ENCODE data around the gene AIPL1. TPM values are rescaled to one million over a fixed set of nuclear protein-coding genes. Genes with fewer than 3 reads are reported as not detected.

Gene AIPL1
- total and polyA plus RNA-seq, 2 of the 13 experiments (the other 11 are each of a cell fraction or from before 2014, with no cell fraction given) = not detected

DNA sequence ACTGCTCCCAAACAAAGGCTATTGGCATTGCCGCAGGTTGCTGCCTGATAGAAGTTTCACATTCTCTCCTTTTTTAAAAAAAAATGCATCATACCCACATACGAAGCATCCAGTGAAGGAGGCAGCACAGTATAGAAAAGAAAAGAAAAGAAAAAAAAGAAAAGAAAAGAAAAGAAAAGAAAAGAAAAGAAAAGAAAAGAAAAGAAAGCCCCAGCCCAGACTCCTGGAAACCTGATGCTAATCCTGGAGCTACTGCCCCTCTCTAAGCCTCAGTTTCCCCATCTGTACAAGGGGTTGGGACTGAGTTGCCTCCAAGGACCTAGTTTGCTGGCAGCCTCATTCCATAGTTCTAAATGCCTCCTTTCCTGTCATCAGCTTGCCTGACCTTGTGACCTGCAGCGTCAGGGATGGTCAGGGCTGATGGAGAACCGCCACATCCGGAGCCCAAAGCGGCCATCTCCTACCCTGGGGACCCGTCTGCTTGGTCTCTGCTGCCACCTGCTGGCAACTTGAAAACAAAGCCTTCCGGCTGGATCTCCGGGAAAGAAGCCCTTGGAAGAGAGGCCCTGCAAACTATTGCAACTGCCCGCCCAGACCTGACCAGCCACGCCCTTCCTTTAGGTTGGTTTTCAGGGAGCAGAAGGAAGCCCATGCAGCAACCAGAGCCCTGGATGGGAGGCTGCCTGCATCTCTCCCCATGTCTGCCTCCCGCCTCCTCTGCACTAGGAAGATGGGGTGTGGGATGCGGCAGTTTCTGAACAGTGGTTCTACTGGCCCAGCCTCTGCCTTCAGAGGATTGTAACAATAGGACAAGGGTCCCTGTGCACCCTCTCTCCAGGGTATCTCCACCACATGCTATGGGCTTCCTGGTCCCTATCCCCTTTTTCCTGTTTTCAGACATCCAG lies 13.0 kb downstream of the AIPL1 start:
- Histone ChIP-seq H3K4me2 (ENCODE audit: low read depth, low read length) (no peak overlapping the region), H3K9me3 (ENCODE audit: low read length) (no peaks in the 10 kb centered on the region), H3K4me3 (replicated peaks in 1 of 3; ENCODE audit: insufficient read depth in 1 of 3, low read depth in 2 of 3, low read length in 3 of 3) (no peak overlapping the region), H4K20me1 (ENCODE audit: insufficient read depth, low read length) (no peaks in the 10 kb centered on the region), H2AFZ (ENCODE audit: low read length) (no peak overlapping the region), H3K9ac (ENCODE audit: insufficient read depth, low read depth, low read length) (no peak overlapping the region), H3K4me1 (ENCODE audit: insufficient read depth, low read length) (no peaks in the 10 kb centered on the region), H3K79me2 (ENCODE audit: insufficient read depth, low read length) (no peaks in the 10 kb centered on the region), H3K27ac (ENCODE audit: extremely low read length, insufficient read depth, low read length) (no peak overlapping the region), H3K27me3 (ENCODE audit: control insufficient read depth in 1 of 2, insufficient read depth in 2 of 2, low read length in 2 of 2) (peaks cover 0 to 19% of the 10 kb centered on the region in 2 experiments; a peak in 3 of 5 replicates), H3K36me3 (replicated peaks in 1 of 2; ENCODE audit: control insufficient read depth in 1 of 2, insufficient read depth in 2 of 2, low read length in 2 of 2) (no peaks in the 10 kb centered on the region)
- WGBS (ENCODE audit: low lambda C conversion rate) = 42% methylated on average over 5 of the region's 13 CpGs
- peak; percentile 66 for DNase-seq (ENCODE audit: low spot score)
- FAIRE-seq = peak; percentile 75
- CTCF ChIA-PET (ENCODE audit: low intra/inter-chr PET ratio, low total read pairs) = interaction anchor here (1.1 to 5.6 kb wide), 4 partner anchors 14 to 1173 kb away, joined by 3 to 56 read pairs (median 7); no protein-coding TSS in a partner anchor
- ATAC-seq = peak; percentile 85
- in situ Hi-C loops (cut with HindIII; ENCODE audit: extremely low pct_ligation_motif_present, low pct_unique_long_range_greater_than_20kb) (loop anchor here (5.0 to 25.0 kb wide), 2 partner anchors 710 to 835 kb away; no protein-coding TSS in a partner anchor), intact Hi-C loops (cut with micrococcal nuclease; ENCODE audit: unreplicated experiment) (loop anchor here (1.0 to 5.0 kb wide), 3 partner anchors 715 to 835 kb away; no protein-coding TSS in a partner anchor)
- POLR2A ChIA-PET = no interaction called here
- no TSS peak for BruUV-seq (replicated peaks)
- TF ChIP-seq NFATC3 (CRISPR knock-in tag; IDR thresholded peaks at IDR 0.05) (0 out of 2 replicates have a peak, but pooled peaks have one; percentile 34), ZNF766 (CRISPR knock-in tag; IDR thresholded peaks at IDR 0.05; ENCODE audit: borderline replicate concordance) (no peak), ETV6 (CRISPR knock-in tag; conservative IDR thresholded peaks at IDR 0.05) (no peak), BHLHE40 (IDR thresholded peaks at IDR 0.05; ENCODE audit: low read length) (0 out of 2 replicates have a peak, but pooled peaks have one; percentile 6), JUND (CRISPR knock-in tag; IDR thresholded peaks at IDR 0.05) (no peak), SAP130 (CRISPR knock-in tag; IDR thresholded peaks at IDR 0.05; ENCODE audit: low read depth) (no peak), ZNF83 (CRISPR knock-in tag; IDR thresholded peaks at IDR 0.05; ENCODE audit: borderline replicate concordance) (no peak), KDM2A (CRISPR knock-in tag; IDR thresholded peaks at IDR 0.05; ENCODE audit: borderline replicate concordance, low read depth) (peak; percentile 51; the same call in 1 of the 2 replicates), NR2F6 (IDR thresholded peaks at IDR 0.05) (peak; percentile 50; the same call in 1 of the 2 replicates), NR2F6 (CRISPR knock-in tag; IDR thresholded peaks at IDR 0.05) (peak; percentile 61; the same call in 1 of the 2 replicates), SYNCRIP (IDR thresholded peaks at IDR 0.05; ENCODE audit: insufficient read depth, low read depth, low read length) (no peak), KMT2B (CRISPR knock-in tag; IDR thresholded peaks at IDR 0.05) (no peak), REPIN1 (CRISPR knock-in tag; IDR thresholded peaks at IDR 0.05; ENCODE audit: borderline replicate concordance, low read depth) (0 out of 2 replicates have a peak, but pooled peaks have one; percentile 35), GTF3A (CRISPR knock-in tag; conservative IDR thresholded peaks at IDR 0.05) (no peak), ZNF574 (CRISPR knock-in tag; IDR thresholded peaks at IDR 0.05) (no peak), ZNF333 (CRISPR knock-in tag; IDR thresholded peaks at IDR 0.05; ENCODE audit: borderline replicate concordance) (peak; percentile 43; the same call in 1 of the 2 replicates), NR2F1 (CRISPR knock-in tag; IDR thresholded peaks at IDR 0.05) (peak in 1 of 2 experiments; percentile 79; a peak in 2 of 4 replicates), SKIL (CRISPR knock-in tag; IDR thresholded peaks at IDR 0.05; ENCODE audit: borderline replicate concordance) (no peak), SALL1 (CRISPR knock-in tag; IDR thresholded peaks at IDR 0.05) (peak; percentile 22; the same call in 1 of the 2 replicates), XRCC5 (optimal IDR thresholded peaks at IDR 0.05; ENCODE audit: low read length) (peak; percentile 58)
